Breast epithelium (tissue), 3 donors: Measurements from ENCODE around the gene B4GALNT3.

Source experiments
- CTCF ChIP-seq, 3 donors: fragments of 450-650 bp; IDR thresholded peaks; one replicate each; pipeline ENCODE4 v1.5.1; 2016 to 2017; ENCODE audit warnings: antibody characterized with exemption in 3 of 3, mild to moderate bottlenecking in 3 of 3, moderate library complexity in 3 of 3
- POLR2A ChIP-seq: fragments of 450-650 bp; IDR thresholded peaks from one replicate; pipeline ENCODE4 v1.6.1; 2016; ENCODE audit warnings: antibody characterized with exemption, mild to moderate bottlenecking, moderate library complexity
- POLR2AphosphoS5 ChIP-seq, 3 donors: sonication (generic); formaldehyde crosslinking; IDR thresholded peaks; one replicate each; pipeline ENCODE4 v1.6.1; 2017; ENCODE audit warnings: antibody characterized with exemption in 3 of 3

GRCh38 chr12:561908-562593 is 102.3 kb downstream of the B4GALNT3 start:
- TF ChIP-seq CTCF (IDR thresholded peaks at IDR 0.05) (no peak), POLR2AphosphoS5 (IDR thresholded peaks at IDR 0.05) (no peak), POLR2A (no peak)
